ENCODE data around the gene FAIM2.

The FAIM2 gene

DNA sequence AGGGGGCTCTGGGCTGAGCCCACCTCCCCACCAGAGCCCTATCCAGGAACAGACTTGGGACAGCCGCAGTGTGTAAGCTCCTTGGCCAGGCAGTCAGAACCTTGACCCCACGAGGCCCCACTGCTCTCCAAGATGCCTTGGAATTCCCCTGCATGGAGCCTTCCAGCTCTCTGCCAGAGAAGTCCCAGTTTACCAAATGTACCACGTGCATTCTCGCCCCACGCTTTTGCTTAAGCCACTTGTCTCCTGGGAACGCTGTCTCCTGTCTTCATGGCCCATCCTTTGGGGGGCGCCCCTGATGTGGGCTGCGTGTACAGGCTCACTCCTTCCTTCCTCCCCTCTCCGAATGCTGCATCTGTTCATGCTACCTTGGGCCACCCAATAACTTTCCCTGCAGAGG lies 7.9 kb downstream of the FAIM2 start:
- Mint-ChIP-seq H3K4me1 (peaks cover 4% of the 10 kb centered on the region), H3K9me3 (no peaks in the 10 kb centered on the region), H3K4me3 (no peak overlapping the region), H3K27ac (peak overlapping the region; percentile 66 to 93), H3K27me3 (peaks cover 12% of the 10 kb centered on the region)
- DNase-seq (no peak), ATAC-seq (no peak)

DNA sequence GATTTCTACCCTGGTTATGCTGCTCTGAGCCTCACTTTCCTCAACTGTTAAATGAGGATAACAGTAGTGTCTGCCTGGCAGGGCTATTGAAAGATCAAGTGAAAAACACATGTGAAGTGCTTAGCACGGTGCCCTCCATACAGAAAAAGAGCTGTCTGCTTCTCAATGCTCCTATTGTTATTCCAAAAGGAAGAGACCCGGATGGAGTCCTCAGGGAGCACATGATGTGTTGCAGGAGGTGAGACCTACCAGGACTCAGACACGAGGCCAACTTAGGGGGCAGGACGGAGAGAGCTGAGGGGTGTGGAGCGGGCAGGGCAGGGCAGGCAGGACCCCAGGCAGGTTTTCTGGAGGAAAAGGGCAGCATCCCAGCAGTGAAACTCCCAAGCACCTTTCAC lies 8.9 kb downstream of the FAIM2 start:
- Mint-ChIP-seq H3K4me3 (no peak overlapping the region), H3K27ac (peak overlapping the region in 1 of 2 donors; percentile 31), H3K9me3 (no peaks in the 10 kb centered on the region), H3K27me3 (peaks cover 12% of the 10 kb centered on the region), H3K4me1 (peaks cover 4% of the 10 kb centered on the region)
- DNase-seq (no peak), ATAC-seq (no peak)

DNA sequence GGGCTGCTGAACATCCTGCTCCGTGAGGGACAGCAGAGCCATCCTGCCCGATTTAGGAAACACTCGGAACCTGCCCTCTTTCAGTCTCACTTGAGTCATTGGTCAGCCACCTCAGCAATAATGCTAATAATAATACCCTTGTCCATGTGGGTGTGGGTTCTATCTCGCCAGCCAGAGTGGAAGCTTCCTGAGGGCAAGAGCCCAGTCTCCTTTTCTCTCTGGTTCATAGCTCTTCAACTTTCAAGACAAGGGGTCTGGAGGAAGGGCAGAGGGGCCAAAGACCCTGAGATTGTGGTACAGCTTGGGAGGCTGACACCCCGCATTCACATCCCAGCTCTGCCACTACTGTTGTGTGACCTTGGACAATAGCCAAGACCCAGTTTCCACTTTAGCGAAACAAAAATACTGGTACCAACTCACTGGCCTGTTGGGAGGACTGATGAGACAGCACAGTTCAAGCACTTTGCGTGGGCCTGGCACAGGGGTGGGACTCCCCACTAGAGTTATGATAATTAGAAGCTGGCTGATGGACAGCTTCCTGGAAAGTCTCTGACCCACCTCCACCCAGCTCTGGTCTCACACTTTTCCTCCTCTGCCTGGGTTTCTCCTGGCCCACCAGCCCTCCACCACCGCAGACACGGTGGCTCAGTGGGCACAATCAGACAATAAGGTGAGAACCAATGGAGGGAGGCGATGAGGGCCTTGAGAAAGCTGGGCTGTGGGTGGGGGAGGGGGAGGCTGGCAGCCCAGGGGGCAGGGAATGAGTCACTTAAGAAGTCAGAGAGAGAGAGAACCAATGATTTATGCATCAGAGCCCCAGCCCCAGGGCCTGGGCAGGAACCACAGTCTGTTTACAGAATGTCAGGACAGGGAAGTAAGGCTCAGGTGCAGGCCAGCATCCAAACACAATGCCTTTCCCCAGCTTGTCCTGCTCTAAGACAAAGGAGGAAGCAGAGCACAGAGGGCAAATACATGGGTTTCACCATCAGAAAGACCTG lies 9.6 kb downstream of the FAIM2 start:
- no peak for DNase-seq
- ATAC-seq, result no peak
- H3K9me3 Mint-ChIP-seq, result no peaks in the 10 kb centered on the region
- H3K27me3 Mint-ChIP-seq, result peaks cover 12% of the 10 kb centered on the region
- peak overlapping the region in 1 of 2 donors; percentile 31 for H3K27ac Mint-ChIP-seq
- H3K4me3 Mint-ChIP-seq, result no peak overlapping the region
- peaks cover 4% of the 10 kb centered on the region for H3K4me1 Mint-ChIP-seq

DNA sequence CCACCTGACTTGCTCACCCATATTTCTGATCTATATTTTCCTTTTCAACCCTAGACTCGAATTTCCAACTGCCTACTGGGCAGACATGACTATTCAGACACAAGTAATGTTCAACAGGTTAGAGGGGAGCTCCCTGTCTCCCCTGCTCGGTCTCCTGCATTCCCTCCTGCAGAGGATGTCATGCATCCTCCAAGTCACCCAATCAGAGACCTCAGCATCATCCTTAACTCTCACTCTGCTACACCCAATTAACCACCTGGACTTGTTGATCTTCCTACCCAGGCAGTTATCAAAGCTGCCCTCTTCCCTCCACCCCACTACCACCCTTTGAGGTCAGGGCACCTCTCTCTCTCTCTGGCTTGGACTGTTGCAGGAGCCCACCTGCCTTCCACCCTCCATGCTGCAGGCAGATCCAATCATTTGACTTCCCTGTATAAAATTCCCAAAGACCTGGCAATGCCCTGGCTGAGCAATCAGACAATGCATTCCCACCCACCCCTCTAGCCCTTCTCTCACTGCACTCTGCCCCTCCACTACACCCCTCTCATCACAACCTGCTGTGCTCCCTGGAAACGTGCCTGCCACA lies 10.9 kb downstream of the FAIM2 start:
- peaks cover 4% of the 10 kb centered on the region for H3K4me1 Mint-ChIP-seq
- no peaks in the 10 kb centered on the region for H3K9me3 Mint-ChIP-seq
- H3K27me3 Mint-ChIP-seq, result peaks cover 12% of the 10 kb centered on the region
- H3K4me3 Mint-ChIP-seq, result no peak overlapping the region
- no peak overlapping the region for H3K27ac Mint-ChIP-seq
- no peak for ATAC-seq
- DNase-seq, result no peak

DNA sequence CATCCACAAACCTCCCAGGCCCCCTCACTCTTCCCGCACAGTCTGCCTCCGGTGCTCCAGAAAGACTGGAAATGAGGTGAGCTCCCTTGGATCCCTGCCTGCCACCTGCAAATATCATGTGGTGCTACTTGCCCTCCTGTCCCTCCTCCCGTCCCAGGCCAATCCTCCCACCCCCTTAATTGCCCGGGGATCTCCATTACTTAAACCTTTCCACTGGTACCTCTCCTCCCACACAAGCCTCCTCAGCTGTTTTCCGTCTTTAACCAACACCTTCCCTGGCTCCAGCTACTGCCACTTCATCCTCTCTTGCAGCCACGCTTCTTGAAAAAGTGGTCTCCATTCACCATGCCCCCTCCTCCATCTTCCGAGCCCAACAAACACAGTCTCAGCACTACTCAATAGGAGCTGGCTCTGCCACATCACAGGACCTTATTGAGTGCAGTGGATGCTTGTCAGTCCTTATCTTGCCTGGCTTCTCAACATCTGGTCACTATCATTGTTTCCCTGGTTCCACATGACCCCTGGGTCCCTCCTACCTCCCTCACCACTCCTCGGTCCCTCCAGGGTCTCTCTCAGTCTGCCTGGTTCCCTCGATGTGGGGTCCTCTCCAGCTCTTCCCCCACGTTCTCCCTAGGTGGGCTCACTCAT lies 11.5 kb downstream of the FAIM2 start:
- H3K4me3 Mint-ChIP-seq, result no peak overlapping the region
- peaks cover 14% of the 10 kb centered on the region for H3K27me3 Mint-ChIP-seq
- no peak overlapping the region for H3K27ac Mint-ChIP-seq
- DNase-seq, result no peak
- no peak for ATAC-seq
- H3K4me1 Mint-ChIP-seq, result peaks cover 4% of the 10 kb centered on the region
- H3K9me3 Mint-ChIP-seq, result no peaks in the 10 kb centered on the region

DNA sequence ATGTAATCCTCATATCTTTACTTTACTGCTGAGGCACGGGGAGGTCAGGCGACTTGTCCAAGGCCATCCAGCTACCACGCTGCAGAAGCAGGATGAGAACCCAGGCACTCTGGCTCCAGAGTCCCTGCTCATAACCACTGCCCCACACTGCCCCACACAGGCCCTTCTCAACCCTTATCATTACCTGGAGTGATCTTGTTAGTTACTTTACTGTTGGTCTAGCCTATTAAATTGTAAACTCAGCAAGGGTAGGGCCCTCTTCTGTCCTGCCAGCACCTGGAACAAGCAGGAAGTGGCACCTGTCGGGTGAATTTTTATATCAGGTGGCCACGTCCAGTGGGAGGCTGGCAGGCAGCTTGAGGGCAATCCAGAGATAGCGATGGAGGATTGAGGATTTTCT lies 12.2 kb downstream of the FAIM2 start:
- H3K4me3 Mint-ChIP-seq, result no peak overlapping the region
- H3K27ac Mint-ChIP-seq, result peak overlapping the region in 1 of 2 donors; percentile 22
- no peaks in the 10 kb centered on the region for H3K9me3 Mint-ChIP-seq
- H3K27me3 Mint-ChIP-seq, result peaks cover 21% of the 10 kb centered on the region
- H3K4me1 Mint-ChIP-seq, result peaks cover 4% of the 10 kb centered on the region
- DNase-seq, result no peak
- no peak for ATAC-seq

DNA sequence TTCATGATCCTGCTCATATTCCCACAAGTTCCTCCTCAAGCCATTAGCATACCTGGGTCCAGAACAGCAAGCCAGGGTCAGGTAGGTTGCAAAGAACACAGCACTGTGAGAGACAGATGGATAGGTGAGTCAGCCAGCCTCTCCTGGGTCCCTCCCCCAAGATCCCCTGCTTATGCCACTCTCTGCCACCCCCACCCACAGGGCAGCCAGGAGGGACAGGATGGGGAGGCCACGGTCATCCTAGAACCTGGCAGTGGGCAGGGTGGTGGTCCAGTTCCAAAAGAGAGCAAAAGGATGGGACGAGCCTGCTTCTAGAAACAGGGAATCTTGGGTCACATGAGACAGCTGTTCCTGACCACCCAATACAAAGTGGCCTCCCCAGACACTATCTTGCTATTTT lies 12.7 kb downstream of the FAIM2 start:
- Mint-ChIP-seq H3K9me3 (no peaks in the 10 kb centered on the region), H3K27ac (no peak overlapping the region), H3K4me1 (peaks cover 4% of the 10 kb centered on the region), H3K27me3 (peaks cover 21% of the 10 kb centered on the region), H3K4me3 (no peak overlapping the region)
- DNase-seq (no peak), ATAC-seq (no peak)

DNA sequence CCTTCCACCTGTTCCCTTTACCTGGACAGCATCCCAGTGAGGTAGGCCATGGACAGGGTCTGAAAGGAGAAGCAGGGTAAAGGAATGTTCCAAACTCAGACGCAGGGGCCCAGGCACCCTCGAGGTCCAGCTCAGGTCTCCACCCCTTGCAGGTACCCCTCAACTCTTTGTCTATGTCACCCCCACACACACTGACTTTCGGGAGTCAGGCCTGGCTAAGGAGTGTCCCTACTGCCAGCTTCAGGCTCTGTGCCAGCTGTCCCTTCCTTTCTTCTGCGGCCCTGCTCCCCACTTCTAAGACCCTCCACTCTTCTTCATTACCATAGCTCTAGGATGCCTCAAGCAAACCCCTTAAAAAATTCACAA lies 13.6 kb downstream of the FAIM2 start:
- H3K4me1 Mint-ChIP-seq, result peaks cover 4% of the 10 kb centered on the region

DNA sequence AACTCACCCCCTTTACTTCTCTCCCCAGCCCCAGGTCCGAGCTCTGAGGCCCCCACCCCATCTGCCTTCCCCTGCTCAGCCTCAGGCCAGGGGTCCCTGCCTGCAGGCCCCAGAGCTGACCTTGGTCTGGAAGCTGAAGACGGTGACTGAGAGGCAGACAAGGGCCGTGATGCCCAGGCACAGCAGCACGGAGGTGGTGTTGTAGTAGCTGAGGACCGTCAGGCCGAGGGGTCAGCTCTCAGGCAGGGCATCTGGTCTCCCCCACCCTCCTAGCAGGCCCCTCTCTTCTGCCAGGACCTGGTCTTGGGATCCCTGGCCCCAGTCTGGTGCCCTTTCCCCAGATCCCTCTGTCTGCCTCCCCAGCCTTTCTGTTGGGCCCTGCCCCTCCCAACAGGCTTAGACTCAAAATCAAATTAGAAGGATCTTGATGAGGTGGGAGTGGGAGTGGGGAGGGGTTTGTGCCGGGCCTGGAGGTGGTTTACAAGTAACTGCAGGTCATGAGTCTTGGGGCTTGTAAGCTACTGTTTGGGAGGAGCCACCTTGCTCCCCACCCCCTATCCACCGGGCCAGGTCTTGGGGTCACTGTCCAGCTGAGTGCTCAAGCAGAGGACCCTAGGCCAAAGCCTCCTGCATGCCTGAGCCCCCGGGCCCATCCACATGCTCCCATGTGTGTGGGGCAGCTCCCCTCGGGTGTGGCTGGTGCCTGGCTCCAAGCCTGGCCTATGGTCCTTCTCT lies 14.2 kb downstream of the FAIM2 start:
- H3K9me3 Mint-ChIP-seq, result no peaks in the 10 kb centered on the region
- H3K4me1 Mint-ChIP-seq, result peaks cover 4% of the 10 kb centered on the region
- peaks cover 29% of the 10 kb centered on the region for H3K27me3 Mint-ChIP-seq
- ATAC-seq (no peak), DNase-seq (no peak)
- no peak overlapping the region for H3K4me3 Mint-ChIP-seq
- peak overlapping the region in 1 of 2 donors; percentile 32 for H3K27ac Mint-ChIP-seq

More for the DNA sequence above, 13.6 kb downstream of the FAIM2 start:
- ATAC-seq, result no peak
- H3K27ac Mint-ChIP-seq, result peak overlapping the region; percentile 32 to 85
- peaks cover 29% of the 10 kb centered on the region for H3K27me3 Mint-ChIP-seq
- no peaks in the 10 kb centered on the region for H3K9me3 Mint-ChIP-seq
- no peak overlapping the region for H3K4me3 Mint-ChIP-seq
- no peak for DNase-seq

DNA sequence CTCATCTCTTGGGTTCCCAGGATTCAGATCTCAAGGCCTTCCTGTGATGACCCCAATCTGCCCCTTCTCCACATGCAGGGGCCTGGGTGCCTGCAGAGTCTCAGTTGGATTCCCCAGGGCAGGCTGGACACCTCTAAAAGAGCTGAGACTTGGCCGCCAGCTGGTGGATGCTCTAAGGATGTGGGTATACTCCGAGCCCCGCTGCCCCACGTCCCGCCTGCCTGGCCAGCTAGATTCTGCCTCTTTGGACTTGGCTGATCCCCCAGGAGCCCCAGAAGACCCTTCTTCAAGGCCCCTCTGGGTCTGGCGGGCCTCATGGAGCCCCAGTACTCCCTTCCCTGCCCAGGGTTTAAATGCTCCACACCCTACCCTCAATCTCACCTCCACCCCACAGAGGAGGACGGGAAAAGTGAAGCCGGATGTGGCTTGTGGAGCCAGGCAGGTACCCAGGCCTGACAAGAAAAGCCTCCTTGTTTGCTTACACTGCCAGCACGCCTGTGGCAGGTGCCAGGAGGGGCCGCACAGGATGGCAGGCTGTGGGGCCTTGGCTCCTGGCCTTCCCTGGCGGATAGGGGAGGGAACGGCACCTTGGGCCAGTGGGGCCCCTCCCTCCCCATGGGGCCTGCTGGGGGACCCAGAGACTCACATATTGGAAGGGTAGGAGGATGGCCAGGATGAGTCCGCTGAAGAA lies 15.1 kb downstream of the FAIM2 start:
- DNase-seq (no peak), ATAC-seq (no peak)
- no peak overlapping the region for H3K27ac Mint-ChIP-seq
- H3K9me3 Mint-ChIP-seq, result no peaks in the 10 kb centered on the region
- no peaks in the 10 kb centered on the region for H3K4me1 Mint-ChIP-seq
- H3K4me3 Mint-ChIP-seq, result no peak overlapping the region
- H3K27me3 Mint-ChIP-seq, result peaks cover 29% of the 10 kb centered on the region

DNA sequence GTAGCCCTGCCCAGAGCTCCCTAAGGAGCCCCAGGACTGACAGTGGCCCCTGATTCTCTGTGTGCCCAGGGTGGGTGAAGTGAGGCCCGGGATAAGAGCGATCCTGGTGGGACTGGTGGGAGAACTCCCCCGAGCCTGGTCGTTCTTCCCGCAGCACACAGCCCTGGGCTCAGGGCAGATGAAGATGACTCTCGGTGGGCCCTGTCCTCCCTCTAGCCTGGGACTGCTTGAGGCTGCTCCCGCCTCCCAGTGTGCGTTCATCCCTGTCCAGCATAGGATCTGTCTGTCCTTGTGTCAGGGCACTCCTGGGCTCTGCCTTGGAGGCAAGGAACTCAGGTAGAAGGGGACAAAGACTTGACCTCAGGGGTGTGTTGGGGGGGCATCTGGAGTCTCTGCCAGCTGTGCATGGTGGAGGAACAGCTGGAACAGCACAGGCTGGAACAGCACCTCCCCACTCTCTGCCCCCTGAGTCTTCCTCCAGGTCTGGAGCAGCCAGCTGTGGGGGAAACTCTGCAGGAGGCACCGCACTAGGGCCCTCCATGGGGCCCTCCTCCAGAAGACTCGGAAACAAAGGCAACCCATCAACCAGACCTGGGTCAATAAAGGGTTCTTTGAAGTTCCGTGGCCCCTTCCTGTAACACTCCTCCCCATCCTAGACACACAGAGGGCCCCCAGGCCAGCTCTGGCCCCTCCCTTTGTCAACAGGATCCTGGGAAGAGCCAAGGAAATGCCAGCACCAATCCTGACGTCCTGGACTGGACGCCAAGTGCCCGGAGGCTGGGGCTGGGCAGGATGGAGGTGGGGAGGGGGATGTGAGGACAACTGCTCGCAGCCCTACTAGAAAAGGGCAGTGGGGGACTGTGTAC lies 15.9 kb downstream of the FAIM2 start:
- H3K27ac Mint-ChIP-seq, result no peak overlapping the region
- H3K4me3 Mint-ChIP-seq, result no peak overlapping the region
- H3K9me3 Mint-ChIP-seq, result no peaks in the 10 kb centered on the region
- DNase-seq (no peak), ATAC-seq (no peak)
- H3K27me3 Mint-ChIP-seq, result peaks cover 26% of the 10 kb centered on the region
- H3K4me1 Mint-ChIP-seq, result no peaks in the 10 kb centered on the region

DNA sequence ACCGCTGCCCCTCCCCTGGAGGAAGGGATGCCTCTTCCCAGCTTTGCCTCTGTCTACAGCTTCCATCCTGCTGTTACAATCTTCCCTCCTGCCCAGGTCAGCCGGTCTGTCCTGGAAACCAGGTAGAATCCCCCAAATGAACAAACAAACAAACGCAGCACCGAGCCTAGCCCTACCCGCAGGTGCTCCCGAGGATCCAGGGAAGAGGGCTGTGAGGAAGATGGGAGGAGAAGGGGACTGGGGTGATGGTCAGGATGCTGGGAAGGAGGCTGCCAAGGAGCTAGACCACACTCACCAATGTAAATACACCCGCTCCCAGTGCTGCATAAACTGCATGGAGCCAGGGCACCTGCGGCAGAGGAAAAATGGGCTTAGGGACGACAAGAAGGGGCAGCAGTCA lies 16.6 kb downstream of the FAIM2 start:
- peak overlapping the region in 1 of 2 donors; percentile 57 for H3K27ac Mint-ChIP-seq
- ATAC-seq (no peak), DNase-seq (no peak)
- H3K4me1 Mint-ChIP-seq, result no peaks in the 10 kb centered on the region
- H3K9me3 Mint-ChIP-seq, result no peaks in the 10 kb centered on the region
- peaks cover 19% of the 10 kb centered on the region for H3K27me3 Mint-ChIP-seq
- no peak overlapping the region for H3K4me3 Mint-ChIP-seq

DNA sequence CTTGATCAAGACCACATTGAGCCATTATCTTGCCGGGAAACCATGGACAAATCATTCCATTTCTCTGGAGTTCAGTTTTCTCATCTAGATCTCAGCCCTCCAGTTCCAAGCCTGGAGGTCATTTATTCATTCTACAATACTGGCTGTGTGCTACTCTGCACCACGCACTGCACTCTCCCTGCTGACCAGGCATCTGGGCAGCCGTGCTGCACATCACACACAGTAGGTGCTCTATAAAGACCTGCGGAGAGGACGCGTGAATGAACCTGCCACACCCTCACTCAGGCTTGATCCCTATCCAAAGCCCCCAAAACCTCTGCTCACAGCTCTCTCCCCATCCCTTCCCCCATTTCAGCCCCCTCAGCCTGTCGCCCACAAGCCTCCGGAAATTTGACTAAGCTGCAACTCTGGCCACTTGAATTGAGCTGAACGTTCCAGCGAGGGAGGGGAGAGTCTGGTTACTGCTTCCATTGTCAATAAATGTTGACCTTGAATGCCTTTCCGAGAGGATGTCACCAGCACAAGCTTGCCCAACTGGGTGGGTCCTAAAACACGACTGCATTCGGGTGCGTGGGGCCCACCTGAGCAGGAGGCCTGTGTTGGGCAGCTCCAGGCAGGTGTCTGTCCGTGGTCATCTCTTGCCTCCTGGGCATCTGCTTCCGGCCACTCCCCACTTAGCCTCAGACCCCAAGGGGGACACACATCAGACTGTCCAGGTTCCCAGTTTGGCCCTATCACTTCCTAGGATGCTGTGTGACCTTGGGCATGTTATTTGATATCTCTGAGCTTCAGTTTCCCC lies 17.8 kb downstream of the FAIM2 start:
- Mint-ChIP-seq H3K9me3 (peaks cover 0 to under 1% of the 10 kb centered on the region in 2 donors), H3K27ac (no peak overlapping the region), H3K27me3 (peaks cover 17% of the 10 kb centered on the region), H3K4me3 (no peak overlapping the region), H3K4me1 (no peaks in the 10 kb centered on the region)
- ATAC-seq, result no peak
- no peak for DNase-seq
